IPS-15b (cell line): ENCODE measurements around the gene PARP16.
"Not testable (repeated sequence)": the region's sequence is repeated elsewhere in the genome, so short reads cannot be mapped to it uniquely, and the experiment has no call there.

Experiments
- H3K27me3 ChIP-seq: one replicate; pipeline ENCODE4 v1.6.1; 2013; ENCODE audit warnings: low read length; ENCODE audit not compliant: control insufficient read depth, insufficient read depth
- H3K36me3 ChIP-seq: one replicate; pipeline ENCODE4 v1.6.1; 2013; ENCODE audit warnings: low read length; ENCODE audit not compliant: control insufficient read depth, insufficient read depth
- H3K4me1 ChIP-seq: one replicate; pipeline ENCODE4 v1.6.1; 2013; ENCODE audit warnings: mild to moderate bottlenecking, low read length; ENCODE audit not compliant: control insufficient read depth, insufficient read depth
- H3K4me3 ChIP-seq: one replicate; pipeline ENCODE4 v1.5.1; 2013; ENCODE audit warnings: low read depth, low read length
- H3K9ac ChIP-seq: one replicate; pipeline ENCODE4 v1.6.1; 2013; ENCODE audit warnings: low read depth, mild to moderate bottlenecking, low read length
- H3K9me3 ChIP-seq: one replicate; pipeline ENCODE4 v1.6.1; 2013; ENCODE audit warnings: mild to moderate bottlenecking, low read length; ENCODE audit not compliant: control insufficient read depth, insufficient read depth

The PARP16 gene

DNA sequence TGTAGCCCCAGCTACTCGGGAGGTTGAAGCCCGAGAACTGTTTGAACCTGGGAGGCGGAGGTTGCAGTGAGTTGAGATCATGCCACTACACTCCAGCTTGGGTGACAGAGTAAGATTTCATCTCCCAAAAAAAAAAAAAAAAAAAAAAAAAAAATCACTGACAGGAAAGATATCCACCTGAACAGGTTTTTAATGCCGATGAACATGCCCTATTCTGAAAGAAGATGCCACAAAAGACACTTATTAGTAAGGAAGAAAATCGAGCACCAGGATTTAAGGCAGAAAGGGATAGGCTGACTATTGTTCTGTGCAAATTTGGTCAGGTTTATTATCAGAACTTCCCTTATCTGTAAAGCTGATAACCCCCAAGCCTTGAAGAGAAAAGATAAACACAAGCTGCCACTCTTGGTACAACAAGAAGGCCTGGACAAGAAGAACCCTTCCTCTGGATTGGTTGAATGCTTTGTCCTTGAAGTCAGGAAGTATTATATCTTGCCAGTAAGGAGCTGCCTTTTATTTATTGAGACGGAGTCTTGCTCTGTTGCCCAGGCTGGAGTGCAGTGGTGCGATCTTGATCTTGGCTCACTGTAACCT lies 2.7 kb upstream of the PARP16 start:
- Histone ChIP-seq H3K4me1 (peaks cover 8% of the 10 kb centered on the region), H3K27me3 (peaks cover 24% of the 10 kb centered on the region), H3K4me3 (no peak overlapping the region), H3K36me3 (no peaks in the 10 kb centered on the region), H3K9ac (no peak overlapping the region), H3K9me3 (no peaks in the 10 kb centered on the region)

DNA sequence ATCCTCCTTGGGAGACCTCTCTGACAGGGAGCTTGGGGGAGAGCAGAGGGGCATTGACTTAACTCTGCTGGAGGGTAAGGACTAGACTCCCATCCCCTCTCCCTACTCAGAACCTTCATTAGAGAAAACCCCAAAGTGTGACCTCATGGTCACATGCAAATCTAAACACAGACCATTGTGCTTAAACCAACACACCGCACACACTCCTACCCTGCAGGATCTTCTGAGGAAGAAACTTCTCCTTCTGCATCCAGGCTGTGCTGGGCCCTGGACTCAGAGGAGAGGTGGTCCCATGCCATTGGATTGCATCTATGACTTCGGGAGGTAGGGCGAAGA lies 805 bp upstream of the PARP16 start:
- Histone ChIP-seq H3K27me3 (peaks cover 24% of the 10 kb centered on the region), H3K36me3 (no peaks in the 10 kb centered on the region), H3K4me3 (peak overlapping the region; percentile 51), H3K9me3 (no peaks in the 10 kb centered on the region), H3K9ac (no peak overlapping the region), H3K4me1 (peaks cover 8% of the 10 kb centered on the region)

- no peaks in the 10 kb centered on the region for H3K36me3 ChIP-seq
- no peak overlapping the region for H3K9ac ChIP-seq
- H3K9me3 ChIP-seq, result no peaks in the 10 kb centered on the region
- peaks cover 24% of the 10 kb centered on the region for H3K27me3 ChIP-seq
- H3K4me3 ChIP-seq, result peak overlapping the region; percentile 71
- peaks cover 8% of the 10 kb centered on the region for H3K4me1 ChIP-seq
These were observed 497 bp downstream of the PARP16 start for GRCh38 chr15:65286069-65286703.

DNA sequence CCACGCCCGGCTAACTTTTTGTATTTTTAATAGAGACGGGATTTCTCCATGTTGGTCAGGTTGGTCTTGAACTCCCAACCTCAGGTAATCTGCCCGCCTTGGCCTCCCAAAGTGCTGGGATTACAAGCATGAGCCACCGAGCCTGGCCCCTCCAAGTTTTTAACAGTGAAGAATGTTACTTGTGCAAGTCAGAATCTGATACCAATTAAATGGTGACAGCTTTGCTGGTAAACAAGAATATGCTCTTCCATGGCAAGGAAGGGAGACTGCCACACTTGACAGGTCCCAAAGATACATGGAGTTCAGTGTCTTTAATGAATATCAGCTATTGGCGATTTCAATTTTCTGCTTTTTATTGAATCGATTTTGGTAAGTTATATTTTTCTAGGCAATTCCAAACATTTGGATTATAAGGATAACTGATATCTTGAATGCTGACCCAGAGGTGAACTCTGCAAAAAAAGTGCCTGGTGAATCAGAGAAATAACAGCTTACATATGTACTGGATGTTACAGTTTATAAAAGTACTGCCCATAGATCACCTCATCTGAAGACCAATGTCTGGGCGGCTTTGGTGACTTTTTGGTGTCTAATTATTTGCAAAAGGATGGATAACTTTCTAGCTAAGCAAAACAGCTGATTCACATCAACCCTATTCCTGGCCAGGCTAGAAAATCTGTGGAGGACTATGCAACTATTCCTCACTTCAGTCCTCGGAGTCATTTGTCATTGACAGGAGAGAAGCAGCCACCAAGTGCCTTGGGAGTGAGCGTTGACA lies 1.2 kb downstream of the PARP16 start:
- Histone ChIP-seq H3K9ac (no peak overlapping the region), H3K4me1 (peaks cover 8% of the 10 kb centered on the region), H3K27me3 (peaks cover 24% of the 10 kb centered on the region), H3K9me3 (no peaks in the 10 kb centered on the region), H3K36me3 (no peaks in the 10 kb centered on the region), H3K4me3 (peak overlapping the region; percentile 71)

DNA sequence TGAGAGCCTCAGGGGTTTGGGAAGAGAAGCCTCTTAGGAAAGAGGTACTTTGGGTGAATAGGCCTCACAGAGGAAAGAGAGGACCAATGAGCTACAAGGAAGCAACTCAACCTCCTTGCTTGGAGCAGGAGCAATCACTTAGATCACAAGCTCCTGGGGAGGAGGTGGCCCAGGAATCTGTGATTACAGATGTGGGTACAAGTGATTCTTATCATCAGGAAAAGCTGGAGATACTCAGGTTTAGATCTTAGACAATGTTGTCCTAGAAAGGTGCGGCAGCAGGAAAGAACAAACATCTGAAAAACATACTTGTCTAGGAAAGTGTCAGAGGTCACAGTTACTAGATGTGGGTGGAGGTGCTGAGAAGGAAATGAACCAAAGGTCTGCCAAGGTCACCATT lies 8.2 kb downstream of the PARP16 start:
- Histone ChIP-seq H3K4me3 (no peak overlapping the region), H3K9ac (no peak overlapping the region), H3K9me3 (no peaks in the 10 kb centered on the region), H3K4me1 (no peaks in the 10 kb centered on the region), H3K27me3 (no peaks in the 10 kb centered on the region), H3K36me3 (no peaks in the 10 kb centered on the region)

- Histone ChIP-seq H3K9me3 (no peaks in the 10 kb centered on the region), H3K27me3 (no peaks in the 10 kb centered on the region), H3K4me3 (no peak overlapping the region), H3K9ac (no peak overlapping the region), H3K4me1 (no peaks in the 10 kb centered on the region), H3K36me3 (no peaks in the 10 kb centered on the region)
These were observed 9.7 kb downstream of the PARP16 start for GRCh38 chr15:65277015-65277414.

GRCh38 chr15:65275728-65276126 lies 11.0 kb downstream of the PARP16 start:
- H3K9ac ChIP-seq, result no peak overlapping the region
- no peaks in the 10 kb centered on the region for H3K9me3 ChIP-seq
- no peaks in the 10 kb centered on the region for H3K36me3 ChIP-seq
- H3K4me3 ChIP-seq, result no peak overlapping the region
- peaks cover under 1% of the 10 kb centered on the region for H3K4me1 ChIP-seq
- H3K27me3 ChIP-seq, result no peaks in the 10 kb centered on the region

GRCh38 chr15:65275104-65275727 lies 11.5 kb downstream of the PARP16 start:
- Histone ChIP-seq H3K27me3 (no peaks in the 10 kb centered on the region), H3K4me1 (peaks cover 3% of the 10 kb centered on the region), H3K36me3 (no peaks in the 10 kb centered on the region), H3K9ac (no peak overlapping the region), H3K4me3 (no peak overlapping the region), H3K9me3 (no peaks in the 10 kb centered on the region)

- H3K9me3 ChIP-seq, H3K36me3 ChIP-seq, H3K9ac ChIP-seq, H3K4me1 ChIP-seq, H3K4me3 ChIP-seq, H3K27me3 ChIP-seq: not testable (repeated sequence)
These were observed 15.7 kb downstream of the PARP16 start for GRCh38 chr15:65270811-65271545.

- Histone ChIP-seq H3K27me3 (no peaks in the 10 kb centered on the region), H3K9ac (no peak overlapping the region), H3K9me3 (no peaks in the 10 kb centered on the region), H3K36me3 (no peaks in the 10 kb centered on the region), H3K4me3 (no peak overlapping the region), H3K4me1 (peaks cover 11% of the 10 kb centered on the region)
These were observed 18.3 kb downstream of the PARP16 start for GRCh38 chr15:65268411-65268810.

DNA sequence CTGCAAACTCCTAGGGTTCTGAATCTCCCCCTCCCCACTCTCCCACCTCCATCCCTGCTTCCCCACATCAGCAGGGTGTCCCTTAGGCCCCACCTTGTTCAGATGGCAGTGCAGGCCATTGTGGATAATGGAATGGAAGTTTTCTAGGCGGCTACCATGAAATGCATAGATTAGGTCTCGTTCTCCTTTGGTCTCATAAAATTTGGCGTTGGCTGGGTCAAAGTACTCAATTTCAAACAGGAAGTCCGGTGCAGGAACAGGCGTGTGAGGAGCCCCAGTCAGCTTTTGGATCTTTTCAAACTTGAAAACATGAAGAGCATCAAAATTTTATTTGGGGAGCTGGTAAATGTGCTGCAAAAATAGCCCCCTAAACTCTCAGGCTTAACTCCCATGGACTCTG lies 20.2 kb downstream of the PARP16 start:
- no peaks in the 10 kb centered on the region for H3K27me3 ChIP-seq
- no peaks in the 10 kb centered on the region for H3K36me3 ChIP-seq
- no peak overlapping the region for H3K4me3 ChIP-seq
- no peak overlapping the region for H3K9ac ChIP-seq
- H3K4me1 ChIP-seq, result peaks cover 11% of the 10 kb centered on the region
- no peaks in the 10 kb centered on the region for H3K9me3 ChIP-seq
